ENCODE data around the gene MEGF8.

The MEGF8 gene

DNA sequence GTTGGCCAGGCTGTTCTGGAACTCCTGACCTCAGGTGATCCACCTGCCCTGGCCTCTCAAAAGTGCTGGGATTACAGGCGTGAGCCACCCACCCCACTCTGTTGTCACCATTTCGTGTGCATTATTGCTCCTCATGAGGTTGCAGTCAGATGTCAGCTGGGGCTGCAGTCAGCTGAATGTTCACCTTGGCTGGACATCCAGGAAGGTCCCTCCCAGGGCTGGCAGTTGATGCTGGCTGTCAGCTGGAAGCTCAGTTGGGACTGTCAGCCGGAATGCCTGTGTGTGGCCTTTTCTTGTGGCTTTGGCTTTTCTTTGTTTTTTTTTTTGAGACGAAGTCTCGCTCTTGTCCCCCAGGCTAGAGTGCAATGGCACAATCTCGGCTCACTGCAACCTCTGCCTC, 6.6 kb downstream of the MEGF8 start:
- Histone ChIP-seq H3K27ac (no peak overlapping the region), H3K27me3 (no peaks in the 10 kb centered on the region), H3K9me3 (no peaks in the 10 kb centered on the region), H3K4me3 (no peak overlapping the region), H3K36me3 (peaks cover 10 to 39% (median 23%) of the 10 kb centered on the region in 3 donors), H3K4me1 (peaks cover 0 to 15% (median 8%) of the 10 kb centered on the region in 4 donors)
- TF ChIP-seq, protein P1, sequence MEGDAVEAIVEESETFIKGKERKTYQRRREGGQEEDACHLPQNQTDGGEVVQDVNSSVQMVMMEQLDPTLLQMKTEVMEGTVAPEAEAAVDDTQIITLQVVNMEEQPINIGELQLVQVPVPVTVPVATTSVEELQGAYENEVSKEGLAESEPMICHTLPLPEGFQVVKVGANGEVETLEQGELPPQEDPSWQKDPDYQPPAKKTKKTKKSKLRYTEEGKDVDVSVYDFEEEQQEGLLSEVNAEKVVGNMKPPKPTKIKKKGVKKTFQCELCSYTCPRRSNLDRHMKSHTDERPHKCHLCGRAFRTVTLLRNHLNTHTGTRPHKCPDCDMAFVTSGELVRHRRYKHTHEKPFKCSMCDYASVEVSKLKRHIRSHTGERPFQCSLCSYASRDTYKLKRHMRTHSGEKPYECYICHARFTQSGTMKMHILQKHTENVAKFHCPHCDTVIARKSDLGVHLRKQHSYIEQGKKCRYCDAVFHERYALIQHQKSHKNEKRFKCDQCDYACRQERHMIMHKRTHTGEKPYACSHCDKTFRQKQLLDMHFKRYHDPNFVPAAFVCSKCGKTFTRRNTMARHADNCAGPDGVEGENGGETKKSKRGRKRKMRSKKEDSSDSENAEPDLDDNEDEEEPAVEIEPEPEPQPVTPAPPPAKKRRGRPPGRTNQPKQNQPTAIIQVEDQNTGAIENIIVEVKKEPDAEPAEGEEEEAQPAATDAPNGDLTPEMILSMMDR (IDR thresholded peaks at IDR 0.05): no peak
- intact Hi-C loops (cut with DNase I; ENCODE audit: low total_unique reads): no loop called here
- no peak for DNase-seq

DNA sequence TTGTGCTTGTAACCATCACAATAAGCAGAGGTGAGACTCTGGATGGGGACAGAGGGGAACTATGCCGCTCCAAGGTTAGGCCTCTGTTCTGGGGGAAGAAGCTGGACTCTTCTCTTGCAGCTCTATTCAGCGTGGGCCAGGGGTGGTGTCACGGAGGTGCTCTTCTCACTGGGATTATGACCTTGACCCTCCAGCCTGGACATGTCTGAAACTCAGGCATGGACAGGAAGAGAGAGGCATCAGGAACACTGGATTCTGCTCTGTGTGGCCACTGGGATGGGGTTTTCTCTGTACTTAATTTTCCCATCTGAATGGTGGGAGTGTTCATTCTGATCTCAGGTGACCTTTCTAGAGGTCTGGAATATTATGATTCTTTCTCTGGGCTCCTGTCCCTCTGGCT, 7.6 kb downstream of the MEGF8 start:
- Histone ChIP-seq H3K4me3 (no peak overlapping the region), H3K27ac (no peak overlapping the region), H3K27me3 (no peaks in the 10 kb centered on the region), H3K36me3 (peaks cover 10 to 48% (median 23%) of the 10 kb centered on the region in 3 donors), H3K4me1 (peaks cover 0 to 7% (median under 1%) of the 10 kb centered on the region in 4 donors), H3K9me3 (no peaks in the 10 kb centered on the region)
- no peak for DNase-seq
- intact Hi-C loops (cut with DNase I; ENCODE audit: low total_unique reads): no loop called here
- TF ChIP-seq, protein P1 (IDR thresholded peaks at IDR 0.05): no peak

DNA sequence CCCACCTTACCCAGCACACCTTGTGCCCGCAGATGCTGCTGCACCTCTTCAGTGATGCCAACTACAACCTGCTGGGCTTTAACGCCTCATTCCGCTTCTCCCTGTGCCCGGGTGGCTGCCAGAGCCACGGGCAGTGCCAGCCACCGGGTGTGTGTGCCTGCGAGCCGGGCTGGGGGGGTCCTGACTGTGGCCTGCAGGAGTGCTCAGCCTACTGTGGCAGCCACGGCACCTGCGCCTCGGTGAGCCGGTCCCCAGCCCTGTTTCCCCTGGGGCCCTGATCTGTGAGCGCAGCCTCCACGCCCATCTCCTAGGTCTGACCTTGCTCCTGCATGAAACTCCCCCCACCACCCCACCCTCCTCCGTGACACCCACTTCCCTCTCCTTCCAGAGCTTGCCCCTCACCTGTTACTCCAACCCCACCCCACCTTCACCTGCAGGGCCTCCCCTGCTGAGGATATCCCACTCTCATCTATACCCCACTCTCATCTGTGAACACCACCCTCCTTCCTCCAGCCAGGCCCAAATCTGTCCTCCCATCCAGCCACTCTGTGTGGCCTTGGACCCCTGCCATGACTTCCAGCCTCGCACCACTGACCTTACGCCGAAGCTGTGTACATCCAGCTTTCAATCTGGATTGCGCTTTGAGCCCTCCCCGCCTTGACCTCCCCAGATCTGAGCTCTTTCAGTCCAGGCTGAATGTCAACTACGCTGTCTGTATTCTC, 8.7 kb downstream of the MEGF8 start:
- Histone ChIP-seq H3K36me3 (peaks cover 10 to 53% (median 23%) of the 10 kb centered on the region in 3 donors), H3K4me1 (no peaks in the 10 kb centered on the region), H3K4me3 (no peak overlapping the region), H3K27me3 (no peaks in the 10 kb centered on the region), H3K9me3 (no peaks in the 10 kb centered on the region), H3K27ac (no peak overlapping the region)
- no peak for DNase-seq
- TF ChIP-seq, protein P1 (IDR thresholded peaks at IDR 0.05): no peak
- intact Hi-C loops (cut with DNase I; ENCODE audit: low total_unique reads): no loop called here

DNA sequence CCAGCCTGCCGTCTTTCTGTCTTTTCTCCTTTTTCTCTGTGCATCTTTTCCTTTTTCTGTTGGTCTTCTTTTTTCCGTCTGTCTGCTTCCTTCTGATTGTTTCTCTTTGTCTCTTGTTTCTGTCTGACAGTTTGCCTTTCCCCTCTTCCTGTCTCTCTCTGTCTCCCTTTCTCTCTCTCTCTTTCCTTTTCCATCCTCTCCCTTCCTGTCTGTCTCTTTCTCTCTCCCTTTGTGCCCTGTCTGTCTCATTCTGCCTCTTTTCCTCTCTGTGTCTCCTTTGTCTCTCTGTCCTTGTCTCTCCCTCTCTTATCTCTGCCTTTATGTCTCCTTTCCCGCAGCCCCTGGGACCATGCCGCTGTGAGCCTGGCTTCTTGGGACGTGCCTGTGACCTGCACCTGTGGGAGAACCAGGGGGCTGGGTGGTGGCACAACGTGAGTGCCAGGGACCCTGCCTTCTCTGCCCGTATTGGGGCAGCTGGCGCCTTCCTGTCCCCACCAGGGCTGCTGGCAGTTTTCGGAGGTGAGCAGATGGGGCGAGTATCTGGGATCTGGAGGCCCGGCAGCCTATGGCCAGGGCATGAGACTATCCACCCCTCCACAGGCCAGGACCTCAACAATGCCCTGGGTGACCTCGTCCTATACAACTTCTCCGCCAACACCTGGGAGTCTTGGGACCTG, 9.4 kb downstream of the MEGF8 start:
- Histone ChIP-seq H3K9me3 (no peaks in the 10 kb centered on the region), H3K27me3 (no peaks in the 10 kb centered on the region), H3K36me3 (peaks cover 10 to 57% (median 26%) of the 10 kb centered on the region in 3 donors), H3K4me3 (no peak overlapping the region), H3K27ac (no peak overlapping the region), H3K4me1 (no peaks in the 10 kb centered on the region)
- no peak for DNase-seq
- TF ChIP-seq, protein P1 (IDR thresholded peaks at IDR 0.05): no peak
- intact Hi-C loops (cut with DNase I; ENCODE audit: low total_unique reads): no loop called here

DNA sequence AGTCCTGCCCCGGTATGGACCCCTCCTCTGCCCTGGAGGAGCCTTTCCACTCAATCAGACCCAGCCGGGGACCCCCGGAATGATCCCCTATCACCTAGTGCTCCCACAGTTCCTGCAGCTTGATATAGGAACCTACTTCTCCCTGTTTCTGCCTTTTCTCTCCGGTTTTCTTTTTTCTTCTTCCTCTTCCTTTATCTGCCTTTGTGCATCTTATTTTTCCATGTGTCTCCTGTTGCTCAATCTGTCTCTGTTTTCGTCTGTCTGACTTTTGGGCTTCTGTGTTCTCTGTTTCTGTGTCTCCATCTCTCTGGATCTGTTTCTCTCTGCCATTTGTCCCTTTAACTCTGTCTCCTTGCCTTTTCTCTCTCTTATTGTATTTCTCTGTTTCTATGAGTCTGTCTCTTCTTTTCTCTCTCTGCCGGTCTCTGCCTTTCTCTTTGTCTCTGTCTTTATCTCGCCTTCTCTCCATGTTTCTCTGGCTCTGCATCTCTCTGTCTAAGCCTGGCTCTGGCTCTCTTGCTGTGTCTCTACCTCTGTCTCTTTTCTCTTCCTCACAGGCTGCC, 10.0 kb downstream of the MEGF8 start:
- peaks cover 10 to 61% (median 32%) of the 10 kb centered on the region in 3 donors for H3K36me3 ChIP-seq
- TF ChIP-seq, protein P1 (IDR thresholded peaks at IDR 0.05): no peak
- H3K27me3 ChIP-seq: no peaks in the 10 kb centered on the region
- H3K9me3 ChIP-seq: no peaks in the 10 kb centered on the region
- DNase-seq: no peak
- intact Hi-C loops (cut with DNase I; ENCODE audit: low total_unique reads): no loop called here
- H3K4me1 ChIP-seq: no peaks in the 10 kb centered on the region
- no peak overlapping the region for H3K27ac ChIP-seq
- H3K4me3 ChIP-seq: no peak overlapping the region
